Hippocampal formation (tissue), 2 donors: ENCODE data around the gene ADCY6.
A peak's percentile ranks its signal among the peaks of the same experiment; 100 is the strongest.

Source experiments
- DNase-seq, 2 donors: peaks; one replicate each; lab custom pipeline; 2025; lab: John Stamatoyannopoulos, UW

ADCY6 gene

DNA sequence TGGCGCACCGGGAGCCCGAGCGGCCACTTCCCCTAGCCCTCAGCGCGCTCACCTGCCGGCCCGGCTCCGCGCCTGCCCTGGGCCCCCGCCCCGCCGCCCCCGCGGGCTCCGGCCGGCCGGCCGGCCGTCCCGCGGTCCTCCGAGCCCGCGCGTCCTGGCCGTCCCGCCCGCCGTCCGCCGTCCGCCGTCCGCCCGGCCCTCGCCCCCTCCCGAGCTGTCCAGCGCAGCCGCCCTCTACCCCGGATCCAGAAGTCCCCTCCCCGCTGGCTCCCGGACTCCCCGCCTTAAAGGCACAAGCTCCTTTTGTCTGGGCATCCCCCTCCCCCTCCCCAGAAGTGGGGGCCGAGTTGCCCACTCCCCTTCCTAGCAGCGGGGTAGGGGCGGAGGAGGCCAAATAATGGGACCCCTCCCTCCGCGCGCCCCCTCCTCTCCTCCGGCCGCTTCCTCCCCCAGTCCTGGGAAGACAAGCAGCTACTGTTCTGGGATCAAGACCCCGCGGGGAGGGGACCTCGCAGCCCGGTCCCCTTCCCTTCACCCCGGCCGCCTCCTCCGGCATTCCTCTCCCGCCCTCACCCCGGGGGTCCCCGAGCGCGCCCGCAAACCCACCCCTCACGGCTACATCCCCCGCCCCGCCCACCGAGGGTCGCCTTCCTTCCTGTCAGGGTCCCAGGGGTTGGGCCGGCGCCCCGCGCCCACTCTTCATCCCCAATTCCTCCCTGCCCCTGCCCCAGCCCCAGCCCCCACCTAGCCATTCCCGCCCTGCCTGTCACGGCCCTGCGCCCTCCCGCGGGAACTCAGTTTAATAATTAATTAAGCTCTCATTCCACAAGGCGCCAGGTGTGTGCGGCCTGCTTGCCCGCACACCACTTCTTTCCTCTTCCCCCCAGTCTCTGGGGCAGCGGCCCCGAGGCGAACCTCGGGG, at the start of gene ADCY6:
TSS of gene ADCY6 (minus strand) at position 236 of the 922 bp plus-strand sequence. CDS start 5,655 bp downstream, outside the sequence.
- DNase-seq, result peak; percentile 57 to 59

DNA sequence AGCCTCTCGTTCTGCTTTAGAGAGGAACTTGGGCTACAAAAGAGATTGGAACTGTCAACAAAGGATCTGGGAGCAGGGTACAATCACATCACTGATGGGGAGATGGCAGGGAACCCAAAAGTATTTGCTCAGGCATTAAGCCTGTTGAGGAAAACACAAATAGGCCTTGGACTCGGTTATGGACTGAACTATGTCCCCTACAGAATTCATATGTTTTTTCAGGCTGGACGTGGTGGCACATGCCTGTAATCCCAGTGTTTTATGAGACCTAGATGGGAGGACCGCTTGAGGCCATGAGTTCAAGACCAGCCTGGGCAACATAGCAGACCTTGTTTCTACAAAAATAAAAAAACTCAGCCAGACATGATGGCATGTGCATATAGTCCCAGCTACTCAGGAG, 49.2 kb upstream of the ADCY6 start:
- no peak for DNase-seq

DNA sequence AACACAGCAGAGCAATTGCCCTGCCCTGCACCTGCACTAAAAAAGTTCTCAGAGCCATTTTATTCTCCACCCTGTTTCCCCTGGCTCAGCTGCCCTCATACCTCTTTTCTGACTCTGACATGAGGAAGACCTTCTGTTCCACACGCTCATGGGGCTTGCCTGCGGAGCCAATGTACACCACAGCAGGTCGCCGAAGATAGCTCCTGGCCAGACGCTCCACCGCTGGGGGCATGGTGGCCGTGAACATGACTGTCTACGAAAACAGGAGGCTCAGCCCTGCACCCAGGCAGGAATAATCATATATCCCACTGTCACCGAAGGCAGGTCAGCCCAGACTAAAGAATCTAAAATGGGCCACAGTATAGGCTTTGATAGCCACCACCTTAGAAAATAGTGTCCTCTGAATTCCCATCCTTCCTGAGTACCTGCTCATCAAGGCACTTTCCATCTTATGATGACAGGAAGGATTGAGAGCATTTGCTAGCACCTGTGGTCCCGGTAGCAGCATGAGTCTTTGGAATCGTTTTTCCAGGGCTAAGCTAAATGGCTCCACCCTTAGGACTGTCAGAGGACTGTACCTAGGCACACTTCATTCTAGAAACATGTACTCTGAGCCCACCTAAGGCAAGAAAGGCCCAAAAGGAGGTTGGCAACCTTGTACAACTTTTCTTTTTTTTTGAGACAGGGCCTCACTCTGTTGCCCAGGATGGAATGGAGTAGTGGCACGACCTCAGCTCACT, 43.6 kb upstream of the ADCY6 start:
- no peak for DNase-seq

DNA sequence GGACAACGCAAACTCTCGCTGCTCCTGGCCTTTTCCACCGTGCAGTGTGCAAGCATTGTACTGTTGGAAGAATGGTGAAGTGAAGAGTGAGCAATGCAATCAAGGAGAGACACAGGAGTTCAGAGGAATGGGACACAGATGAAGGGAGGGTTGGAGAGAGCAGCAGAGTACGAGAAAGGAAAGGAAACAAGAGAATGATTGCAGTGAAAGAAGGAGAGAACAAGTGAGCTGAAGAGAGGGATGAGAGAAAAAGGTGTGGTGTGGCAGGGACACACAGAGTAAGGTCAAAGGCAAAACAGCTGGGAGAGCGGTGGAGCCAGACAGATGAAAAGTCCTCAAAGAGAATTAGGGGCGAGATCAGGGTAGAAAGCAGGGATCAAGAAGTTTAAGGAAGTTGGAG, 42.4 kb upstream of the ADCY6 start:
- no peak for DNase-seq

DNA sequence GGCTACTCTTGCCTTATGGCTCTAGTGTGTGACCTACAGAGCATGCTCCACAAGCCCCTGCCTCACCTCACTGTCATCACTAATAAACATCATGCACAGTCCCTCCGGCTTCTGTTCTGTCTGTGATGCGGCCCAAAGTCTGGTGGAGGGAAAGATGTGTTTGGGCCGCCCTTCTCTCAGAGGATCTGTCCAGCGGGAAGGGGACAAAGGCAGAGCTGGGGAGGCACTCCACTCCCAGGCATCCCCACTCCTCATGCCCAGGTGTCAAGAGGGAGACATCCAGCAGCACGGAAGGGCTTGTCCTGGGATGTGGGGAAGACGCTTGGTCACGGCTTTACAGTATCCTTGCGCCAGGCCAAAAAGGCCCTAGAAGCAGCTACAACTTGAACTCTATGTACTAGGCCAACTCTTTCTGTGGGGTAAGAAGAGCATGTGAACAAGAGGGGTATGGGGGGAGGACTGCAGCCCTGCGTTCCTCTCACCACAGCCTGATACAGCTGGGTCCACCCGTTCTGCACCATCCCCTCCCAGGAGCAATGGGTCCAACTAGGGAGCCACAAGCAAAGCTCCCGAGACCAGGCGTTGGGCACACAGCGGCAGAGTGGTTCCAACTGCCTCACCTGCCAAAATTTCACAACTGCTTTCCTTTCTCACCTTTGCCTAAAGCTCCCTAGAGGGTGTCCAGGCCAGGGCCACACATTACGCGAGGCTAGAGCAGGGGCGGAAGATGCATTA, 40.1 kb upstream of the ADCY6 start:
- no peak for DNase-seq

DNA sequence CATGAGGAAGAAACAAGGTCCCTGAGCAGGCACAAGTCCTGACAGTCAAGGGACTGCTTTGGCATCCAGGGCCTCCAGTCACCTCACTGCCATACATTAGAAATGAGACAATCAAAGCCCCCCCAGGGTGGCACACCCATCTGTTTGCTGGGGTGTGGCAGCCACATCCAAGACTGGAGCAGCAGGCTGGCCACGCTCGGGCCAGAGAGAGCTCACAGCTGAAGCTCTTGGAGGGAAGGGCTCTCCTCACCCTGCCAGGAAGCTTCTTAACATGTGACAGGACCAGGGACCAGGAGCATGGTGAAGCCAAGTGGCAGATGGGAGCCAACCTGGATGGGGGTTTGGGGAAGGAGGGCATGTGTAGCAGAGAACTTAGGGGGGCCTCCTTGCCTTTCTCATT, 39.4 kb upstream of the ADCY6 start:
- no peak for DNase-seq

DNA sequence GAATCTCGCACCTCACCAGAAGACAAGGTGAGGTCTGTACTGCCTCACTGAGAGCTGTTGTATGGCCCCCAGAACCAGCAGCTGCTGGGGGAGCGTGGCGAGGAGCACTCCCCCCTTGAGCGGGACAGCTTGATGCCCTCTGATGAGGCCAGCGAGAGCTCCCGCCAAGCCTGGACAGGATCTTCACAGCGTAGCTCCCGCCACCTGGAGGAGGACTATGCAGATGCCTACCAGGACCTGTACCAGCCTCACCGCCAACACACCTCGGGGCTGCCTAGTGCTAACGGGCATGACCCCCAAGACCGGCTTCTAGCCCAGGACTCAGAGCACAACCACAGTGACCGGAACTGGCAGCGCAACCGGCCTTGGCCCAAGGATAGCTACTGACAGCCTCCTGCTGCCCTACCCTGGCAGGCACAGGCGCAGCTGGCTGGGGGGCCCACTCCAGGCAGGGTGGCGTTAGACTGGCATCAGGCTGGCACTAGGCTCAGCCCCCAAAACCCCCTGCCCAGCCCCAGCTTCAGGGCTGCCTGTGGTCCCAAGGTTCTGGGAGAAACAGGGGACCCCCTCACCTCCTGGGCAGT, 38.7 kb upstream of the ADCY6 start:
- no peak for DNase-seq

DNA sequence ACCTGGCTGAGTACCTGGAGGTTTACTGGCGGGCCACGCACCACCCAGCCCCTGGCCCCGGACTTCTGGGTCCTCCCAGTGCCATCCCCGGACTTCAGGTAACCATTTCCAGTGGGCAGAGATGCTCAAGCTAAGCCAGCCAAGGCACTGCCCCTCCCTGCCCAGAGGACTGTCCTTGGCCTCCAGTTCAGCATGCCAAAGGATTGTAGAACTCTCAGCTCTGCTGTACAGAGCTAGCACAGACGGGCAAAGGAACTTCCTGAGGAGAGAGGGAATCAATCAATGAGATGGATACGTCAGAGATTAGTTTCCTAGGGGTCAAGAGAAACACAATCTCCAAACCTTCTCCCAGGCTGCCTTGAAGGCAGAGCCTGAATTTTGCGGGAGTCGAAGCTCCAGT, 38.1 kb upstream of the ADCY6 start:
- no peak for DNase-seq

DNA sequence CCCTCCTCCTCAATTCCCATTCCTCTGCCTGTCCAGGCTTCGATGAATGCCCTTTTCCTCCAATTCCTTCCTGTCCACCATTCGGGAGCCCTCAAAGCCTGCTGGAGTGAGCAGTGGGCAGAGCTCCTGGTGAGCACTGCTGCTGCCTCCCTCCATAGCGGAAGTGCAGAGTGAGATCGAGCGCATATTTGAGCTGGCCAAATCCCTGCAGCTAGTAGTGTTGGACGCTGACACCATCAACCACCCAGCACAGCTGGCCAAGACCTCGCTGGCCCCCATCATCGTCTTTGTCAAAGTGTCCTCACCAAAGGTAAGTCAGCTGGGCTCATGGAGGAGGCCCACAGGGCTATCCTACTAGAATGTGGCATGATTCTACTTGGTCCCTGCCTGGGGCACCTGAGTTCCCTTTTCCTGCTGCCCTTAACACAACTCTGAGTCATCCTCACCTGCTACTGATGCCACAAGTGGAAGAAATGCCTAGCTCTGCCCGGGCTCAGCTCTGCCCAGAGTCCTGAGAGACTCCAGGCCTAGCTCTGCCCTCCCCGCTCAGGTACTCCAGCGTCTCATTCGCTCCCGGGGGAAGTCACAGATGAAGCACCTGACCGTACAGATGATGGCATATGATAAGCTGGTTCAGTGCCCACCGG, 37.4 kb upstream of the ADCY6 start:
- no peak for DNase-seq

DNA sequence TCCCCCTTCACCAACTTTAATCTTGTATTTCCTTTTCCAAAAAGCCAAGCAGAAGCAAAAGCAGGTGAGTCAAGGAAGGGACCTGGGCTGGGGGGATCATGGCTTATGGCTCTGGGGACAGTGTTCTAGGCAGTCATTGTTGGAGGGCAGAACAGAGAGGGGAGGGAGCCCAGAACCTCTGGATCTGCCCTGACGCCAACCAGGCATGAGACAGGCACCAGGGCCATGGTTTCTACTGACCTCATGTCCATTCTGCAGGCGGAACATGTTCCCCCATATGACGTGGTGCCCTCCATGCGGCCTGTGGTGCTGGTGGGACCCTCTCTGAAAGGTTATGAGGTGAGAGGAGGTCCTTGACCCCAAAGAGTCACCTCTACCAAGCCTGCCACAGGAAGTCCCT, 36.0 kb upstream of the ADCY6 start:
- DNase-seq, result no peak

DNA sequence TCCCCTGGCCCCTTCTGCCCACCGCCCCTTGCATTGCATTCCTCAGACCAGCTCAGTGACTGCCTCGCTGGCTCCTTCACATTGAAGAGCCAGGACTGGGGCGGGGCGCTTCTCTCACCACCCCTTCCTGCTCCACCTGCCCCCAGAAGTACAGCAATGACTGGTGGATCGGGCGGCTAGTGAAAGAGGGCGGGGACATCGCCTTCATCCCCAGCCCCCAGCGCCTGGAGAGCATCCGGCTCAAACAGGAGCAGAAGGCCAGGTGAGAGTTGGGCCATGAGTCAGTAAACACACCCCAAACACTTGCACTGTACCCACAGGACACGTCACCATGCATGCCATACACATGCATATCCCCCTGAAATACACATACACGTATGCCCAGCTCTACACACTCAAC, 35.2 kb upstream of the ADCY6 start:
- DNase-seq, result no peak

DNA sequence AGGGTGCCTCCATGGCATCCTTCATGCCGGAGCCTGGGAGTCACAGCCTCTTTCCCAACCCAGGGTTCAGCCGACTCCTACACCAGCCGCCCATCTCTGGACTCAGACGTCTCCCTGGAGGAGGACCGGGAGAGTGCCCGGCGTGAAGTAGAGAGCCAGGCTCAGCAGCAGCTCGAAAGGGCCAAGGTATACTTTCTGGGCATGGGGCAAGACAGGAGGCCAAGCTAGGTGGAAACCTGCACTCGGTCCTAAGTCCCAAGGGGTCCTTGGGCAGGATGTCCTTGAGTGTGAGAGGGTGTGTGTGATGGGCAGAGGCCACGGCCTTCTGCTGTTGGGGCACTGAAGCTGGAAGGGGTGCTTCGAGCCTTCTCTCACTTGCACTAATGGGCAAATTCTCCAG, 34.4 kb upstream of the ADCY6 start:
- DNase-seq, result no peak

DNA sequence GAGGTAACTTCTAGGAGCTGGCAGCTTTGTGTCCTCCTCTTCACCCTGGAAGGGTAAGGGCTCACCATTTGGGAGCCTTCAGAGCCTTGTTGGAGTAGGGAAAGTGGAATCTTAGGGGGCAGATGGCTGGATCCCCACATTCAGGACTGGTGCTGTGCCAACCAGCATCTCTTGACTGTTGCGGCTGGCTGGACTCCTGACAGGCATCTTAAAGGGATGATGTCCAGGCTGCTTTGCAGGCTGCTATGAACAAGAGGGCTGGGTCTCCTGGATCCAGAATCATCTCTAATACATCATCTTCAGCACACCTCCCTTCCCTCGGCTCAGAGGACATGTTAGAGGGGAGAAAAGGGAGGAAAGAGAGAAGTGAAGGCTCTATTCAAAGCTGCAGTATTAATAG, 33.8 kb upstream of the ADCY6 start:
- no peak for DNase-seq

DNA sequence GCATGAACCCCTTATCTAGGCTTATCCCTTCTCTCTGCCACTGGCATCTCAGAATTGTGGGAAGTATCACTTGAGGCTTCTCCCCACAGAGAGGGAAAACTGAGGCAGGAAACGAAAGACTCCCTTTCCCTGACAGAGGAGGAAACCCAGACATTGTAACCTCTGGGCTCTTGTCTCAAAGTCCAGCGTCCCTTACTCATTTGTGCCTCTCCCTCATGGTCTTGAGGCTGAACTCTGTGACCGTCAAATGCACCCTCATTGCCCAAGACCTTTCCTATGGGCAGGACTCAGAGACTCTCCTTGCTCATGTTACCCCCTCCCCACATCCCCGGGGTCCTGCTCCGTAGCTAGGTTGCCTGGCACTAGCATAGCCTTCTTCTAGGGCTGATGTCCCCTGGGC, 33.2 kb upstream of the ADCY6 start:
- DNase-seq, result no peak

DNA sequence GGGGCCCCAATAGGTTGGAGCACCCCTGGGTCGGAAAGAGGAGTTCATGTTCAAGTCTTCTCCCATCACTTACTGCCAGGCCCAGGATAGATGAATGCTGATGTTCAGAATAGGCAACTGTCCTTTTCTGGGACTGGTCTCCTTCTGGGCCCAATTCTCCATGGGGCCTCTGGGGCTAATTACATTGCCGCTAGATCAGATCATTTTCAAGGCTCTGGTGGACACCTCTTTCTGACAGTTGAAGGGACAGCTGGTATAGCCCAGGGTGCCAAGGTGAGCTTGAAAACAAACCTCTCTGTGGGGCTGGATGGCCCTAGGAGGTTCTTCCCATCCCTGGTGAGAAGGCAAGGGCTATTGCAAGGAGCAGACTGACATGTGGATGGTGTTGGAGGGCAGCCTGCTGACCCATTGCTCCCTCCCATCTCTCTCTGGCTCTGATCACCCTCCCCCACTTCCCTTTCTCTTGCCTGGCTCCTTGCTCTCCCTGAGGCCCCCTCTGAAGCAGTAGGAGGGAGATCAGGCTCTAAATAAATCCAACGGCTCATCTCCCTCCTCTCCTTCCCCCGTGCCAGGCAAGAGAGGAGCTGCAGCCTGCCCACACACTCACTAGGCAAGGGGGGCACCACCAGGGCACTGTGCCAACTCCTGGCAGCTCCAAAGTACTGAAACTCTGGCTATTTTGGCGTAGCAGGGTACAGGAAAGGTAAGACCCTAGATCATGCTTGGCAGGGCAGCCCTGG, 31.3 kb upstream of the ADCY6 start:
- DNase-seq, result no peak

DNA sequence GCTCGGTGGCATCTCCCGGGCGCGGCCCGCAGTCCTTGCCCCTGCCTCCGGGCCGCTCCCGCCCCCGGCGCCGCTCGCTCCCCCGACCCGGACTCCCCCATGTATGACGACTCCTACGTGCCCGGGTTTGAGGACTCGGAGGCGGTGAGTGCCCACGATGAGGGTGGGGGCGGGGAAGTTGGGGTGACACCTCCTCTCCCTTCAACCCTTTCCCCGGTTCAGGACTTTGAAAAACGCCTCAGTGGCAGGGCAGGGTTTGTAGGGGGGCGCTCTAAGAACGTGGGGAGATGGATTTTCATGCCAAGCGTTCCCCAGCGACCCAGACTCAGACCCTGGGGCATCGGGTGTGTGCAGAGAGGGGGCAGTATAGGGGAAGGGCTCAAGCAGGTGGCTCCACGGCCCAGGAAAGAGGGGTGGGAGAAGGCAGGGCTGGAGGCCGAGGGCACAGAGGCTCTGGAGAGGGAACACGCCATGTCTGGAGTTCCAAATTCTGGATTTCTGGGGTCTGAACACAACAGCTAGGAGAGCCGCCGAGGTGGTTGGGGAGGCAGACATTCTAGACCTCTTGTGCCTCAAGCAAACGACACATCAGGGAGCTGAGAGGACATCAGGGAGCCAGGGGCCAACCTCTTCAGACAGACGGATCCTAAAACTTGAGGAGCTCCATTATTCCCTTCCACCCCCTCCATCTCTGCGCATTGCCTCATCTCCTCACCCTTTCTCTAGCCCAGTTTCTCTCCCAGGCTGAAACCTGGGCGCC, 30.1 kb upstream of the ADCY6 start:
- DNase-seq, result no peak

DNA sequence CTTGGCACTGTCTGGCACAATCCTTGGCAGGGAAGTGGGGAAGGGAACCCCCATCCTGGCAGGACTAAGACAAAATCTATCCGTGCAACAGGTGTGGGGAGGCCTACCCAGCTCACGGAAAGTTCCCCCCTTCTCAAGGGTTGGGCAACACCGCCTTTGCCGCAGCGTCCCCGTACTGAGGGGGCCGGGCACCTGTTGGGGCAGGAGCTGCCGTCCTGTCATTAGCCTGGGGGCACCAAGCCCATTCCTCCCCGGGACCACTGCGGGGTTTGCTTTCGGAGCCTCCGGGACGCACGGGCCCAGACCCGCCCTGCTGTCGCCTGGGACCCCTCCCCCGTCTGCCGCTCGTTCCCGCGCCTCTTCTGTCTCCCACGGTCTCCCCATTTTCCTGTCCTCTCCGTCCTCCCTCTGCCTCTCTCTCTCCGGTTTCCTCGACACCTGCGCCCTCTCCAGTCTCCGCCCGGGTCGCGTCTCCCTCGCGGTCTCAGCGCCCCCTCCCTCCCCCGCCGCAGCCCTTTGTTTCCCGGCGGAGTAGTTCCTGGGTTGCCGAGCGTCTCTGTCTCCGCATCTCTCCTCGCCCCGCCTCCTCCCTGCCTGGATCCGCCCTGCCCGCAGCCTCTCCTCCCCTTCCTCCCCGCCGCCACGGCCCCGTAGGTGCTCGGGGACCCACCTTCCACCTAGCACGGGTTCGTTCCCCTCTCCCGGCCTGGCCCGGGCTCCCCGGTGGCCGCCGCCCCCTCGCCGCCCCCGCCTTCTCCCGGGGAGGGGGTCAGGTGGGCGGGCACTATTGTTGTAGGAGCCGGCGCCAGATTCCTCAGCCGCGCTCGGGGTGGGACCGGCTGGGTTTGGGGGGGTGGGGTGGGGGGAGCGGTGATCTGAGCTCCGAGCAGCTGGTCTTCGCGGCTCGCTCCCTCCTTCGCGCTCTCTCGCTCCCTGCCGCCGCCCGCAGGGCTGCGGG, 29.3 kb upstream of the ADCY6 start, which contains the start of gene CACNB3:
TSS of gene CACNB3 (plus strand) at position 624 of the 958 bp plus-strand sequence. CDS start 434 bp downstream, outside the sequence.
- peak in 1 of 2 donors; percentile 34 for DNase-seq

DNA sequence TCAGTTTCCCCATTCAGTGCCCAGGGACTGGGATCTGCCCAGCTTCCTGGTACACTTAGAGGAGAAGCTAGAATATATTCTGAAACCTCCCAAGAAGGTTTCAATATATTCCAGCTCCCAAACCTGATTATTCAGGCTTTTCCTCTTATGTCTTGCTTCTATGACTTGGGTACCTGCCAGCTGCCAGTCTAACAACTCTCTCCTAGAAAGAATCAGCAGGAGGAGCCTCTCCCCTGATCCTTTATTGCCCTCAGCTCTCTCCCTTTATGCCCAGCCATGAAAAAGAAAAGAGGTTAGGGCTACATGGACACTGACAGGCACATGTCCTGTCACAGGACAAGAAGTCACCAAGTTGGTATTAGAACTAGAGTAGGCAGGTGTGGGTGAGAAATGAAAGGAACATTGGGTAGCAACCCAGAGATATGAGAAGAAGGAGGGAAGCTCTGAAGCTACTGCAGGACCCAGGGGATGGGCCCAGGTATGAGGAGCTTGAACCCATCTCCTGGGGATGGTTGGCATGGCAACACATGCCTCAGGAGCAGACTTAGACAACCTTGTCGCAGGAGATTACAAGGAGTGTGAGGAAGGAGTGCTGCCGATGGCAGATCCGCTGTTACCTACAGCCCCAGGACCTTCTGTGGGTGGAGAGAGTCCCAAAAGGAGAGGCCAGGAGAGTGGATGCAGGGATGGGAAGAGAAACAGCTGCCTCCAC, 27.4 kb upstream of the ADCY6 start:
- DNase-seq, result no peak
